ENCODE data around the gene ABCC6. TPM values are rescaled to one million over a fixed set of nuclear protein-coding genes. Genes with fewer than 3 reads are reported as not detected.

Gene ABCC6
- total RNA-seq, 1 donor, result 2.6 TPM

GRCh38 chr16:16139061-16139460 lies 84.2 kb downstream of the ABCC6 start:
- TF ChIP-seq, protein P1, sequence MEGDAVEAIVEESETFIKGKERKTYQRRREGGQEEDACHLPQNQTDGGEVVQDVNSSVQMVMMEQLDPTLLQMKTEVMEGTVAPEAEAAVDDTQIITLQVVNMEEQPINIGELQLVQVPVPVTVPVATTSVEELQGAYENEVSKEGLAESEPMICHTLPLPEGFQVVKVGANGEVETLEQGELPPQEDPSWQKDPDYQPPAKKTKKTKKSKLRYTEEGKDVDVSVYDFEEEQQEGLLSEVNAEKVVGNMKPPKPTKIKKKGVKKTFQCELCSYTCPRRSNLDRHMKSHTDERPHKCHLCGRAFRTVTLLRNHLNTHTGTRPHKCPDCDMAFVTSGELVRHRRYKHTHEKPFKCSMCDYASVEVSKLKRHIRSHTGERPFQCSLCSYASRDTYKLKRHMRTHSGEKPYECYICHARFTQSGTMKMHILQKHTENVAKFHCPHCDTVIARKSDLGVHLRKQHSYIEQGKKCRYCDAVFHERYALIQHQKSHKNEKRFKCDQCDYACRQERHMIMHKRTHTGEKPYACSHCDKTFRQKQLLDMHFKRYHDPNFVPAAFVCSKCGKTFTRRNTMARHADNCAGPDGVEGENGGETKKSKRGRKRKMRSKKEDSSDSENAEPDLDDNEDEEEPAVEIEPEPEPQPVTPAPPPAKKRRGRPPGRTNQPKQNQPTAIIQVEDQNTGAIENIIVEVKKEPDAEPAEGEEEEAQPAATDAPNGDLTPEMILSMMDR (IDR thresholded peaks at IDR 0.05; ENCODE audit: insufficient read depth, low read depth, low read length), result no peak
- no peak for DNase-seq (ENCODE audit: low read depth)
- H3K4me3 ChIP-seq (ENCODE audit: low read depth, low read length), result no peak overlapping the region

GRCh38 chr16:16138034-16138635 lies 85.2 kb downstream of the ABCC6 start:
- no peak overlapping the region for H3K4me3 ChIP-seq (ENCODE audit: low read depth, low read length)
- DNase-seq (ENCODE audit: low read depth), result no peak
- TF ChIP-seq, protein P1 (IDR thresholded peaks at IDR 0.05; ENCODE audit: insufficient read depth, low read depth, low read length), result no peak

DNA sequence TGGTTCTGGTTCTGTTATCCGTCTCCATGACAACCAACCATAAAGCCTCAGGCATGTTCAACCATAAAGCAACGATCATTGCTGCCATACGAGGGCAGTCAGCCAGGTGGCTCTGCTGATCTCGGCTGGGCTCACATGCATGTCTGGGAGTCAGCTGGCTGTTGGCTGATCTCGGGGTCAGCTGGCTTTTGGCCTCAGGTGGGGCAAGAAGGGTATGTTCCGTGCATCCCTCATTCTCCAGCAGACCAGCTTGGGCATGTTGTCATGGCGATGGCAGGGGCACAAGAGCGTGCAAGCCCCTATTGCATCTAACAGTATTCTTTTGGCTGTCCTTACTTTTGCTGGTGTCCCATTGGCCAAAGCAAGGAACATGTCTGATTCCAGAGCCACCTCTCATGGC lies 86.2 kb downstream of the ABCC6 start:
- TF ChIP-seq, protein P1 (IDR thresholded peaks at IDR 0.05; ENCODE audit: insufficient read depth, low read depth, low read length), result no peak
- DNase-seq (ENCODE audit: low read depth), result no peak
- H3K4me3 ChIP-seq (ENCODE audit: low read depth, low read length), result no peak overlapping the region

DNA sequence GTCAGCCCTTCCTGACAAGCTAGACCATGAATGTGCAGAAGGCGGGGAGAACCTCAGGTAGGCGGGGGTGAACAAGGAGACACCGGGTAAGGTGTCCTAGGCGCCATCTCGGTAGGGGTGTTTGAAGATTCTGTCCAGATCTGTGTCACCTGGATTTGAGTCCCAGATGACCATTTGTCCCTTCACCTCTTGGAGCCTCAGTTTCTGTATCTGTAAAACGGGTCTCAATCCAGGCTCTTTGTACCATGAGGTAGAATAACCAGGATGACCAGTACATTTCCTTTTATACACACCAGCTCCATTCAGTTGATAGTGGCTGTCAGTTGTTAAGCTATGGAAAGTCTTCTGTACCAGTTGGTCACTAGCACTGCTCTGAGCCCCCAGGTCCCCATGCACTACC lies 86.7 kb downstream of the ABCC6 start:
- no peak overlapping the region for H3K4me3 ChIP-seq (ENCODE audit: low read depth, low read length)
- TF ChIP-seq, protein P1 (IDR thresholded peaks at IDR 0.05; ENCODE audit: insufficient read depth, low read depth, low read length), result no peak
- no peak for DNase-seq (ENCODE audit: low read depth)

DNA sequence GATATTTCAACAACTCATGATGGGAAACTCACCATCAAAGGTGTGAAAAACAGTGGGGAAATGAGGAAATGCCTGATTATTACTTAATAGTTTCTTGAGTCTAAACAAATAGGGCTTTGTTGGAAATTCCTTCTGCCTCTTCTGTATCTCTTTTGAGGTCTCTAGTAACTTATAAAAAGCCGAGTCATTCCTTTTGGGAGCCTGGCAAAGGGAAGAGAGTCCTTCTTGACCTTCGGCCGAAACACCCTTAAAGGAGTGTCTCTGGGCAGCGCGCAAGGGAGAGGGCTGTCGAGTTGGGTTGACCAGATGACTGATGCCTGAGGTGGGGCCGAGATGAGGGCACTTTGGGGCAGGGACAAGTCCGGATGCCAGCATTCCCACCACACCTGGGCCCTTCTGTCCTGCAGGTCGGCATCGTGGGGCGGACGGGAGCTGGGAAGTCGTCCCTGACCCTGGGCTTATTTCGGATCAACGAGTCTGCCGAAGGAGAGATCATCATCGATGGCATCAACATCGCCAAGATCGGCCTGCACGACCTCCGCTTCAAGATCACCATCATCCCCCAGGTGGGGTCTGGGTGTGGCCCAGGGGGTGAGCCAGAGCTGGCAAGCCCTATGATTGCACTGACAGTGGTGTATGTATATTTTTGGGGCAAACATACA lies 89.2 kb downstream of the ABCC6 start:
- no peak overlapping the region for H3K4me3 ChIP-seq (ENCODE audit: low read depth, low read length)
- TF ChIP-seq, protein P1 (IDR thresholded peaks at IDR 0.05; ENCODE audit: insufficient read depth, low read depth, low read length), result no peak
- DNase-seq (ENCODE audit: low read depth), result peak; percentile 21

- DNase-seq (ENCODE audit: low read depth), result no peak
- H3K4me3 ChIP-seq (ENCODE audit: low read depth, low read length), result no peak overlapping the region
- TF ChIP-seq, protein P1 (IDR thresholded peaks at IDR 0.05; ENCODE audit: insufficient read depth, low read depth, low read length), result no peak
These were observed 91.6 kb downstream of the ABCC6 start for GRCh38 chr16:16131659-16132058.

Data from fibroblast of villous mesenchyme (primary cell).